Measurements from ENCODE around the gene FABP3.
A peak's percentile ranks its signal among the peaks of the same experiment; 100 is the strongest.

Gene FABP3

GRCh38 chr1:31368611-31369107 lies 4.2 kb downstream of the FABP3 start:
- H3K27me3 ChIP-seq (ENCODE audit: low read depth, low read length), result no peaks in the 10 kb centered on the region
- no peaks in the 10 kb centered on the region for H3K9me3 ChIP-seq (ENCODE audit: control insufficient read depth in 1 of 2, low read length in 2 of 2)
- H3K4me3 ChIP-seq (ENCODE audit: low read depth in 1 of 2, low read length in 2 of 2), result no peak overlapping the region
- peak overlapping the region; percentile 11 for H3K27ac ChIP-seq (ENCODE audit: low read length)
- H3K4me1 ChIP-seq (ENCODE audit: control insufficient read depth in 1 of 2, insufficient read depth in 2 of 2, low read length in 2 of 2), result peaks cover 7 to 27% of the 10 kb centered on the region in 2 donors
- H3K36me3 ChIP-seq (ENCODE audit: control insufficient read depth in 1 of 2, insufficient read depth in 2 of 2, low read length in 2 of 2), result peaks cover 6 to 26% of the 10 kb centered on the region in 2 donors

DNA sequence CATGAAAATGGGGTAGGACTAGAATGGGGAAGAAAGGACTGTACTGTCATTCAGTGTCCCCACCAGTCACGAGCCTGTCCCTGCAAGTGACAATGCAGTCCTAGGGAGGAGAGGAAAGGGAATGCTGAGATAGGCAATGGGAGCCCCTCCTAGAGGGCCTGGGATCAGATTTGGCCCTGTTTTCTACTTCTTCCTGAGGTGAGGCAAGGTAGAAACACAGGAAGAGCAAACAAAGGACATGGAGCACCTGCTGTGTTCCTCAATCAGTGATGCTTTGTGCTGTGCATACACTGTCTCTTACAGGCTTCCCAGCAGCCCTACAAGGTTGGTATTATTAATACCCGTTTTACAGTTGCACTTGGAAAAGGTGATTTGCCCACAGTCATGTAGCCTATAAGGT lies 6.1 kb downstream of the FABP3 start:
- no peak overlapping the region for H3K27ac ChIP-seq (ENCODE audit: low read length)
- H3K4me3 ChIP-seq (ENCODE audit: low read depth in 1 of 2, low read length in 2 of 2), result no peak overlapping the region
- peaks cover 12 to 28% of the 10 kb centered on the region in 2 donors for H3K36me3 ChIP-seq (ENCODE audit: control insufficient read depth in 1 of 2, insufficient read depth in 2 of 2, low read length in 2 of 2)
- no peaks in the 10 kb centered on the region for H3K9me3 ChIP-seq (ENCODE audit: control insufficient read depth in 1 of 2, low read length in 2 of 2)
- peaks cover 0 to 14% of the 10 kb centered on the region in 2 donors for H3K4me1 ChIP-seq (ENCODE audit: control insufficient read depth in 1 of 2, insufficient read depth in 2 of 2, low read length in 2 of 2)
- no peaks in the 10 kb centered on the region for H3K27me3 ChIP-seq (ENCODE audit: low read depth, low read length)

DNA sequence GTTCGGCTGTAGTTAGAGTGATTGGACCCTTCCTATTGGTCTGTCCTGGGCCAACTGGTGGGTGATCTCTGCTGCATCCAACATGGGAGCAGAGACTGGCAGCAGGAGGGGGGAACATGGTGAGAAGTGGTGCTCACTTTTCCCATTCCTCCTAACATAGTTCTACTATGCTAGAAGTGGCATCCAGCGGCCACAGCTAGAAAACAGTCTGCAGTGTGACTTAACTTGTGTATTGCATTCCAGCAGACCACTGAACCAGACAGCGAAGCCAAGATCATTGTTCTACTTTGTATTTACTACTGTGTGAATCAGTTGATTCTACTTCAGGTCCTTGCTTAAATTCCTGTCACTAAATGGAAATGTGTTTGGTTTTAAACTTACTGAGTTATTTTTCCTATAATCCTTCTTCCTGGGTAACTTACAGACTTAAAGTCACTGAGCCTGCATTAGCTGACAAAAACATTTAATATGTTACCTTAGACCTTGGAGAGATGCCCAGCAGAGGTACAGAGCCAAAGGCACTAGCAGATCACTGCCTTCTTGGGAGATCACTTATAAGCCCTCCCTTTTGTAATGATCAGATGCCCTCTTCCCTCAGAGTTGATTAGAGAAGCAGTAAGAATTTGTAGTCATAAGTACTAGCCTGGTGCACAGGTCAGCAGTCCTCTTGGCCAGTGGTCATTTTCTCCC lies 8.2 kb downstream of the FABP3 start:
- Histone ChIP-seq H3K36me3 (ENCODE audit: control insufficient read depth in 1 of 2, insufficient read depth in 2 of 2, low read length in 2 of 2) (peaks cover 17 to 35% of the 10 kb centered on the region in 2 donors), H3K27ac (ENCODE audit: low read length) (no peak overlapping the region)

GRCh38 chr1:31362032-31362431 lies 10.8 kb downstream of the FABP3 start:
- Histone ChIP-seq H3K36me3 (ENCODE audit: control insufficient read depth in 1 of 2, insufficient read depth in 2 of 2, low read length in 2 of 2) (peaks cover 17 to 31% of the 10 kb centered on the region in 2 donors), H3K4me1 (ENCODE audit: control insufficient read depth in 1 of 2, insufficient read depth in 2 of 2, low read length in 2 of 2) (peaks cover 0 to 5% of the 10 kb centered on the region in 2 donors), H3K27ac (ENCODE audit: low read length) (no peak overlapping the region), H3K4me3 (ENCODE audit: low read depth in 1 of 2, low read length in 2 of 2) (no peak overlapping the region), H3K9me3 (ENCODE audit: control insufficient read depth in 1 of 2, low read length in 2 of 2) (no peaks in the 10 kb centered on the region), H3K27me3 (ENCODE audit: low read depth, low read length) (no peaks in the 10 kb centered on the region)

More for the DNA sequence above, 8.2 kb downstream of the FABP3 start:
- H3K27me3 ChIP-seq (ENCODE audit: low read depth, low read length), result no peaks in the 10 kb centered on the region
- H3K4me3 ChIP-seq (ENCODE audit: low read depth in 1 of 2, low read length in 2 of 2), result no peak overlapping the region
- no peaks in the 10 kb centered on the region for H3K9me3 ChIP-seq (ENCODE audit: control insufficient read depth in 1 of 2, low read length in 2 of 2)
- H3K4me1 ChIP-seq (ENCODE audit: control insufficient read depth in 1 of 2, insufficient read depth in 2 of 2, low read length in 2 of 2), result peaks cover 0 to 13% of the 10 kb centered on the region in 2 donors

GRCh38 chr1:31361607-31362006 lies 11.3 kb downstream of the FABP3 start:
- peaks cover 0 to 5% of the 10 kb centered on the region in 2 donors for H3K4me1 ChIP-seq (ENCODE audit: control insufficient read depth in 1 of 2, insufficient read depth in 2 of 2, low read length in 2 of 2)
- H3K27ac ChIP-seq (ENCODE audit: low read length), result no peak overlapping the region
- H3K27me3 ChIP-seq (ENCODE audit: low read depth, low read length), result no peaks in the 10 kb centered on the region
- no peak overlapping the region for H3K4me3 ChIP-seq (ENCODE audit: low read depth in 1 of 2, low read length in 2 of 2)
- peaks cover 19 to 31% of the 10 kb centered on the region in 2 donors for H3K36me3 ChIP-seq (ENCODE audit: control insufficient read depth in 1 of 2, insufficient read depth in 2 of 2, low read length in 2 of 2)
- H3K9me3 ChIP-seq (ENCODE audit: control insufficient read depth in 1 of 2, low read length in 2 of 2), result no peaks in the 10 kb centered on the region

GRCh38 chr1:31356427-31356826 lies 16.4 kb downstream of the FABP3 start:
- no peaks in the 10 kb centered on the region for H3K4me1 ChIP-seq (ENCODE audit: control insufficient read depth in 1 of 2, insufficient read depth in 2 of 2, low read length in 2 of 2)
- H3K27ac ChIP-seq (ENCODE audit: low read length), result no peak overlapping the region
- H3K36me3 ChIP-seq (ENCODE audit: control insufficient read depth in 1 of 2, insufficient read depth in 2 of 2, low read length in 2 of 2), result peaks cover 18 to 26% of the 10 kb centered on the region in 2 donors
- no peaks in the 10 kb centered on the region for H3K9me3 ChIP-seq (ENCODE audit: control insufficient read depth in 1 of 2, low read length in 2 of 2)
- no peaks in the 10 kb centered on the region for H3K27me3 ChIP-seq (ENCODE audit: low read depth, low read length)
- H3K4me3 ChIP-seq (ENCODE audit: low read depth in 1 of 2, low read length in 2 of 2), result no peak overlapping the region

DNA sequence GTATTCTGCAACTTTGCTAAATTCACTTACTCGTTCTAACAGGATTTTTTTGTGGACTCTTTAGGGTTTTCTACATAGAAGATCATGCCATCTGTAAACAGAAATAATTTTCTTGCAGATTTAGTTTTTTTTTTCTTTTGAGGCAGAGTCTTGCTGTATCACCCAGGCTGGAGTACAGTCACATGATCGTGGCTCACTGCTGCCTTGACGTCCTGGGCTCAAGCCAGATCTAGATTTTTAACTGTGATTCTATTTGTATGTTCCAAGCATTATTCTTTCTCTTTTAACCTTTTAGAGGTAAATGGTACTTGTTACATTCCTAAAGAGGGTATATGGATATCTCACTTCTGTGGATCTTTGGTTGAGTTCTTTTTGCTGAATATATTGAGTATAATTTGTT lies 18.6 kb downstream of the FABP3 start:
- no peaks in the 10 kb centered on the region for H3K9me3 ChIP-seq (ENCODE audit: control insufficient read depth in 1 of 2, low read length in 2 of 2)
- H3K4me1 ChIP-seq (ENCODE audit: control insufficient read depth in 1 of 2, insufficient read depth in 2 of 2, low read length in 2 of 2), result no peaks in the 10 kb centered on the region
- H3K36me3 ChIP-seq (ENCODE audit: control insufficient read depth in 1 of 2, insufficient read depth in 2 of 2, low read length in 2 of 2), result peaks cover 20 to 35% of the 10 kb centered on the region in 2 donors
- no peak overlapping the region for H3K27ac ChIP-seq (ENCODE audit: low read length)
- no peak overlapping the region for H3K4me3 ChIP-seq (ENCODE audit: low read depth in 1 of 2, low read length in 2 of 2)
- H3K27me3 ChIP-seq (ENCODE audit: low read depth, low read length), result no peaks in the 10 kb centered on the region

DNA sequence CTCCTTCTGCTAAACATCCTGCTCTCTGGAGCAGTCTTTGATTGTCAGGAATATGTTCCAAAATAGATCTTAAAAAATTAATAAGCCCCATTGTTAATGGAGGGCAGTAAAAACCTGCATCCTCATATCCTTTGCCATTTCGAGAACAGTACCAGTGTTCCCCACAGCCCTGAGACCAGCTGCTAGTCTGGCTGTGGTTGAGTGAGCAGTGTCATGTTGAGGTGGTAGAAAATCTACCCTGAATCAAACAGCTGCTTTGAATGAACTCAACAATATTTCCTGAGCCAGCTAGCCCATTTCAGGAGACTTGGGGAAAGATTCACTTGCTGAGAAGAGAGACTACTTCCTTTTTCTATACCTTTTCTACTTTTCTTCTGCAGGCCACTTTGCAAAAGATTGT lies 24.4 kb downstream of the FABP3 start:
- Histone ChIP-seq H3K4me3 (ENCODE audit: low read depth in 1 of 2, low read length in 2 of 2) (no peak overlapping the region), H3K27me3 (ENCODE audit: low read depth, low read length) (no peaks in the 10 kb centered on the region), H3K9me3 (ENCODE audit: control insufficient read depth in 1 of 2, low read length in 2 of 2) (no peaks in the 10 kb centered on the region), H3K4me1 (ENCODE audit: control insufficient read depth in 1 of 2, insufficient read depth in 2 of 2, low read length in 2 of 2) (no peaks in the 10 kb centered on the region), H3K36me3 (ENCODE audit: control insufficient read depth in 1 of 2, insufficient read depth in 2 of 2, low read length in 2 of 2) (peaks cover 22 to 50% of the 10 kb centered on the region in 2 donors), H3K27ac (ENCODE audit: low read length) (no peak overlapping the region)

- Histone ChIP-seq H3K36me3 (ENCODE audit: control insufficient read depth in 1 of 2, insufficient read depth in 2 of 2, low read length in 2 of 2) (peaks cover 19 to 49% of the 10 kb centered on the region in 2 donors), H3K27ac (ENCODE audit: low read length) (no peak overlapping the region), H3K4me3 (ENCODE audit: low read depth in 1 of 2, low read length in 2 of 2) (no peak overlapping the region), H3K27me3 (ENCODE audit: low read depth, low read length) (no peaks in the 10 kb centered on the region), H3K4me1 (ENCODE audit: control insufficient read depth in 1 of 2, insufficient read depth in 2 of 2, low read length in 2 of 2) (no peaks in the 10 kb centered on the region), H3K9me3 (ENCODE audit: control insufficient read depth in 1 of 2, low read length in 2 of 2) (no peaks in the 10 kb centered on the region)
Observed at GRCh38 chr1:31346785-31347184, 26.1 kb downstream of the FABP3 start.

- Histone ChIP-seq H3K4me3 (ENCODE audit: low read depth in 1 of 2, low read length in 2 of 2) (no peak overlapping the region), H3K4me1 (ENCODE audit: control insufficient read depth in 1 of 2, insufficient read depth in 2 of 2, low read length in 2 of 2) (no peaks in the 10 kb centered on the region), H3K36me3 (ENCODE audit: control insufficient read depth in 1 of 2, insufficient read depth in 2 of 2, low read length in 2 of 2) (peaks cover 14 to 43% of the 10 kb centered on the region in 2 donors), H3K9me3 (ENCODE audit: control insufficient read depth in 1 of 2, low read length in 2 of 2) (no peaks in the 10 kb centered on the region), H3K27ac (ENCODE audit: low read length) (no peak overlapping the region), H3K27me3 (ENCODE audit: low read depth, low read length) (no peaks in the 10 kb centered on the region)
Observed at GRCh38 chr1:31345635-31346034, 27.2 kb downstream of the FABP3 start.

DNA sequence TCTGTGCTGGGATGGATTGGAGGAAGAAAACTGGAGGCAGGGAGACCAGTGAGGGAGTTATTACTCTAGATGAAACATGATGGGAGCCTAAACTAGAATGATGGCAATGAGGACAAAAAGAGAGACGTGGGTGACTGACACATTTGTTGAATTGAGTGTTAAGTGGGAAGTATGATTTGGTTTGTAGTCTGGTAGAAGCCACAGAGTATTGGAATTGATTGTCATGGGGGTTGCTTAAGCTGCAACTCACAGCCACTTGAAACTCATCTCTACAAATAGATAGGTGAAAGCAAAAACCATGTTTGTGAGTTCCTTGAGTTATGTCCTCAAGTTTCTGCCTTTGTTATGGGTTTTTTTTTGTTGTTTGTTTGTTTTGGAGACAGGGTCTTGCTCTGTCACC lies 28.4 kb downstream of the FABP3 start:
- H3K36me3 ChIP-seq (ENCODE audit: control insufficient read depth in 1 of 2, insufficient read depth in 2 of 2, low read length in 2 of 2), result peaks cover 9 to 35% of the 10 kb centered on the region in 2 donors
- no peaks in the 10 kb centered on the region for H3K4me1 ChIP-seq (ENCODE audit: control insufficient read depth in 1 of 2, insufficient read depth in 2 of 2, low read length in 2 of 2)
- no peaks in the 10 kb centered on the region for H3K9me3 ChIP-seq (ENCODE audit: control insufficient read depth in 1 of 2, low read length in 2 of 2)
- H3K27ac ChIP-seq (ENCODE audit: low read length), result no peak overlapping the region
- H3K4me3 ChIP-seq (ENCODE audit: low read depth in 1 of 2, low read length in 2 of 2), result no peak overlapping the region
- no peaks in the 10 kb centered on the region for H3K27me3 ChIP-seq (ENCODE audit: low read depth, low read length)

Data from muscle layer of duodenum (tissue), 2 donors.